ENCODE data around the gene CSNK2B. TPM values are rescaled to one million over a fixed set of nuclear protein-coding genes. Genes with fewer than 3 reads are reported as not detected.
A peak's percentile ranks its signal among the peaks of the same experiment; 100 is the strongest.

Gene CSNK2B
- total RNA-seq, 1 donor from 2014 or later = 163 TPM

GRCh38 chr6:31713991-31714684 lies 48.3 kb downstream of the CSNK2B start:
- no peaks in the 10 kb centered on the region for H3K36me3 Mint-ChIP-seq (ENCODE audit: insufficient read depth)
- H3K27ac Mint-ChIP-seq = peak overlapping the region; percentile 88
- H3K4me3 Mint-ChIP-seq (ENCODE audit: low read depth) = no peak overlapping the region
- H3K9me3 Mint-ChIP-seq (ENCODE audit: low read depth) = no peaks in the 10 kb centered on the region
- peaks cover 32% of the 10 kb centered on the region for H3K4me1 Mint-ChIP-seq (ENCODE audit: low read depth)
- no peak for TF ChIP-seq CTCF (IDR thresholded peaks at IDR 0.05; ENCODE audit: unreplicated experiment)
- no peak for DNase-seq (ENCODE audit: low spot score, unreplicated experiment)
- H3K27me3 Mint-ChIP-seq = peaks cover 11% of the 10 kb centered on the region

GRCh38 chr6:31715022-31715958 lies 49.4 kb downstream of the CSNK2B start, which contains the start of gene LY6G6D:
Gene LY6G6D (plus strand): TSS chr6:31715348. CDS start chr6:31715356, 8 bp downstream.
- Mint-ChIP-seq H3K4me3 (ENCODE audit: low read depth) (no peak within 1 kb of the TSS), H3K27me3 (peaks cover 11% of the 10 kb centered on the region), H3K9me3 (ENCODE audit: low read depth) (no peaks in the 10 kb centered on the region), H3K4me1 (ENCODE audit: low read depth) (peaks cover 32% of the 10 kb centered on the region), H3K36me3 (ENCODE audit: insufficient read depth) (no peaks in the 10 kb centered on the region), H3K27ac (peak within 1 kb of the TSS; percentile 88)
- TF ChIP-seq CTCF (IDR thresholded peaks at IDR 0.05; ENCODE audit: unreplicated experiment) = no peak
- no peak for DNase-seq (ENCODE audit: low spot score, unreplicated experiment)

- Mint-ChIP-seq H3K4me1 (ENCODE audit: low read depth) (peaks cover 30% of the 10 kb centered on the region), H3K27ac (no peak overlapping the region), H3K27me3 (peaks cover 5% of the 10 kb centered on the region), H3K4me3 (ENCODE audit: low read depth) (no peak overlapping the region), H3K9me3 (ENCODE audit: low read depth) (no peaks in the 10 kb centered on the region), H3K36me3 (ENCODE audit: insufficient read depth) (no peaks in the 10 kb centered on the region)
- peak; percentile 57 for TF ChIP-seq CTCF (IDR thresholded peaks at IDR 0.05; ENCODE audit: unreplicated experiment)
- DNase-seq (ENCODE audit: low spot score, unreplicated experiment) = peak; percentile 34
These were observed 51.8 kb downstream of the CSNK2B start for GRCh38 chr6:31717499-31718222.

GRCh38 chr6:31718265-31718664 lies 52.4 kb downstream of the CSNK2B start:
- no peaks in the 10 kb centered on the region for H3K9me3 Mint-ChIP-seq (ENCODE audit: low read depth)
- H3K27ac Mint-ChIP-seq = peak overlapping the region; percentile 65
- DNase-seq (ENCODE audit: low spot score, unreplicated experiment) = no peak
- no peak for TF ChIP-seq CTCF (IDR thresholded peaks at IDR 0.05; ENCODE audit: unreplicated experiment)
- H3K4me3 Mint-ChIP-seq (ENCODE audit: low read depth) = no peak overlapping the region
- no peaks in the 10 kb centered on the region for H3K36me3 Mint-ChIP-seq (ENCODE audit: insufficient read depth)
- peaks cover 26% of the 10 kb centered on the region for H3K4me1 Mint-ChIP-seq (ENCODE audit: low read depth)
- peaks cover under 1% of the 10 kb centered on the region for H3K27me3 Mint-ChIP-seq

GRCh38 chr6:31719001-31719400 lies 53.1 kb downstream of the CSNK2B start:
- no peak for DNase-seq (ENCODE audit: low spot score, unreplicated experiment)
- Mint-ChIP-seq H3K27ac (peak overlapping the region; percentile 65), H3K9me3 (ENCODE audit: low read depth) (no peaks in the 10 kb centered on the region), H3K4me3 (ENCODE audit: low read depth) (no peak overlapping the region), H3K4me1 (ENCODE audit: low read depth) (peaks cover 22% of the 10 kb centered on the region), H3K27me3 (no peaks in the 10 kb centered on the region), H3K36me3 (ENCODE audit: insufficient read depth) (peaks cover under 1% of the 10 kb centered on the region)
- TF ChIP-seq CTCF (IDR thresholded peaks at IDR 0.05; ENCODE audit: unreplicated experiment) = no peak

Data from progenitor cell of endocrine pancreas (in vitro differentiated cells).